GM12878 (cell line): ENCODE measurements around the gene PTK7. TPM values are rescaled to one million over a fixed set of nuclear protein-coding genes. Genes with fewer than 3 reads are reported as not detected.

ENCODE experiments used
- ATAC-seq: fragments of 200-7000 bp; cut with Tn5 transposase; 3 replicates; pipeline ENCODE4 v1.9.1; 2020; ENCODE audit warnings: mild to moderate bottlenecking, moderate library complexity
- BruUV-seq: library from RNA; stranded (reverse); fragments of 400-500 nt; replicated peaks from 2 replicates; lab custom pipeline; 2021; lab: Mats Ljungman, UMichigan
- CTCF ChIA-PET: fragments of 300-600 bp; sonication (Branson Sonifier 250); formaldehyde crosslinking; extraction: SDS; loops from one replicate; lab custom pipeline; 2021; ENCODE audit warnings: inconsistent platforms; lab: Yijun Ruan, JAX
- POLR2A ChIA-PET: fragments of 350-600 bp; formaldehyde crosslinking; extraction: SDS; loops from one replicate; lab custom pipeline; 2021; ENCODE audit warnings: inconsistent platforms; lab: Charles Lee
- RAD21 ChIA-PET: fragments of 300-600 bp; sonication (Branson Sonifier 250); formaldehyde crosslinking; loops from one replicate; lab custom pipeline; 2023; ENCODE audit warnings: antibody characterized with exemption; ENCODE audit not compliant: unreplicated experiment; lab: Charles Lee
- SMC1A ChIA-PET: fragments of 300-600 bp; sonication (Branson Sonifier 250); formaldehyde crosslinking; loops from one replicate; lab custom pipeline; 2023; ENCODE audit not compliant: unreplicated experiment, uncharacterized antibody; lab: Charles Lee
- DNase-seq: peaks from one replicate; pipeline ENCODE4 v3.0.0-alpha.2; 2011; ENCODE audit warnings: low read depth, low spot score
- FAIRE-seq: peaks from 3 replicates; lab custom pipeline; 2011; peaks lifted over from hg19 to GRCh38; lab: Jason Lieb, UNC
- H2AFZ ChIP-seq: 2 replicates; pipeline ENCODE4 v1.6.0; 2011; ENCODE audit warnings: low read depth, low read length, control low read depth; ENCODE audit not compliant: control insufficient read depth
- H3K27ac ChIP-seq: 2 replicates; pipeline ENCODE4 v1.5.1; 2011; ENCODE audit warnings: control low read depth; ENCODE audit not compliant: control insufficient read depth, insufficient read depth
- H3K27me3 ChIP-seq, 2 experiments: replicated peaks in 1 of 2; 2 replicates each; pipeline versions ENCODE4 v1.6.0 to v1.6.1; 2011; ENCODE audit warnings: low read length in 1 of 2; ENCODE audit not compliant: control insufficient read depth in 2 of 2, insufficient read depth in 2 of 2
- H3K36me3 ChIP-seq, 2 experiments: 2 replicates each; pipeline ENCODE4 v1.5.1; 2011; ENCODE audit warnings: low read length in 1 of 2; ENCODE audit not compliant: control insufficient read depth in 2 of 2, insufficient read depth in 2 of 2
- H3K4me1 ChIP-seq: 2 replicates; pipeline ENCODE4 v1.6.1; 2011; ENCODE audit warnings: mild to moderate bottlenecking, low read length, moderate library complexity, mixed read lengths; ENCODE audit not compliant: control insufficient read depth, insufficient read depth
- H3K4me2 ChIP-seq: 2 replicates; pipeline ENCODE4 v1.6.0; 2011; ENCODE audit warnings: control low read depth; ENCODE audit not compliant: control insufficient read depth, insufficient read depth
- H3K4me3 ChIP-seq: fragments of 200-600 bp; sonication (generic); 2 replicates; pipeline ENCODE4 v1.5.1; 2016
- H3K79me2 ChIP-seq: 2 replicates; pipeline ENCODE4 v1.6.0; 2011; ENCODE audit warnings: low read length; ENCODE audit not compliant: control insufficient read depth, insufficient read depth
- H3K9ac ChIP-seq: 2 replicates; pipeline ENCODE4 v1.8.0; 2011; ENCODE audit warnings: low read length, control low read depth, mixed read lengths; ENCODE audit not compliant: control insufficient read depth, insufficient read depth
- H3K9me3 ChIP-seq: replicated peaks from 3 replicates; pipeline ENCODE4 v1.5.1; 2011; ENCODE audit warnings: mild to moderate bottlenecking, low read length; ENCODE audit not compliant: control insufficient read depth, insufficient read depth
- H4K20me1 ChIP-seq: 2 replicates; pipeline ENCODE4 v1.6.0; 2011; ENCODE audit not compliant: control insufficient read depth, insufficient read depth
- BCL11A ChIP-seq: IDR thresholded peaks from 2 replicates; pipeline ENCODE4 v1.6.1; 2011; ENCODE audit warnings: low read depth, low read length
- CREB1 ChIP-seq: IDR thresholded peaks from 2 replicates; pipeline ENCODE4 v1.6.1; 2012; ENCODE audit warnings: low read depth, mild to moderate bottlenecking, inconsistent platforms
- CREM ChIP-seq: IDR thresholded peaks from 2 replicates; pipeline ENCODE4 v1.6.1; 2014; ENCODE audit warnings: antibody characterized with exemption, low read depth
- DPF2 ChIP-seq: fragments of 450-650 bp; IDR thresholded peaks from 2 replicates; pipeline ENCODE4 v1.6.1; 2017; ENCODE audit warnings: mild to moderate bottlenecking
- EED ChIP-seq: sonication (generic); IDR thresholded peaks from 2 replicates; pipeline ENCODE4 v1.6.1; 2016; ENCODE audit warnings: antibody characterized with exemption, low read depth
- FOXM1 ChIP-seq: IDR thresholded peaks from 2 replicates; pipeline ENCODE4 v1.6.1; 2012; ENCODE audit warnings: low read depth, mild to moderate bottlenecking, inconsistent platforms, low read length, moderate library complexity
- HDGF ChIP-seq: fragments of 450-650 bp; IDR thresholded peaks from 2 replicates; pipeline ENCODE4 v1.6.1; 2016; ENCODE audit warnings: antibody characterized with exemption
- NR2F1 ChIP-seq: fragments of 450-650 bp; conservative IDR thresholded peaks from 2 replicates; pipeline ENCODE4 v1.6.1; 2017; ENCODE audit warnings: mild to moderate bottlenecking
- SP1 ChIP-seq: IDR thresholded peaks from one replicate; pipeline ENCODE4 v1.6.1; 2011; ENCODE audit warnings: low read depth, low read length
- SUPT20H ChIP-seq: IDR thresholded peaks from 2 replicates; pipeline ENCODE4 v1.6.1; 2011; ENCODE audit warnings: low read depth, mild to moderate bottlenecking, low read length, moderate library complexity, borderline replicate concordance; ENCODE audit not compliant: control insufficient read depth
- SUZ12 ChIP-seq: fragments of 200-600 bp; sonication (generic); IDR thresholded peaks from one replicate; pipeline ENCODE4 v1.6.1; 2018; ENCODE audit warnings: antibody characterized with exemption, mild to moderate bottlenecking; ENCODE audit not compliant: unreplicated experiment
- ZNF207 ChIP-seq: fragments of 450-650 bp; IDR thresholded peaks from 2 replicates; pipeline ENCODE4 v1.6.1; 2014; ENCODE audit warnings: antibody characterized with exemption, mild to moderate bottlenecking, borderline replicate concordance
- ZNF274 ChIP-seq: IDR thresholded peaks from one replicate; pipeline ENCODE4 v1.8.0; 2011; ENCODE audit not compliant: insufficient read length, insufficient read depth
- WGBS: methylation state at CpG from one replicate; pipeline ENCODE4 v1.1.6; 2016; ENCODE audit warnings: low lambda C conversion rate; ENCODE audit not compliant: insufficient replicate concordance, insufficient coverage; ENCODE audit errors: missing lambda C conversion rate; 5-methylcytosine and 5-hydroxymethylcytosine counted together
- in situ Hi-C: fragments of 300-500 bp; cut with MboI; formaldehyde crosslinking; loops from 9 replicates; pipeline ENCODE4 v1.14.3; 2018; ENCODE audit warnings: mixed read lengths
- intact Hi-C: fragments of 100-400 bp; cut with micrococcal nuclease; formaldehyde crosslinking; loops from one replicate; pipeline ENCODE4 v1.14.2; 2022; ENCODE audit not compliant: unreplicated experiment
- polyA plus RNA-seq, 11 experiments: library from polyadenylated mRNA; depleted of rRNA in 4 of 11; unstranded in 6 of 11; stranded (reverse) in 5 of 11; fragments of >200 nt; fragmentation: Nextera tagmentation in 4 of 11; fragmentation: Illumina TruSeq in 1 of 11; extraction: Ambion mirVana in 4 of 11; extraction: Trizol in 1 of 11; gene quantifications; 1 replicate in 1 of 11; 2 replicates in 10 of 11; pipeline versions ENCODE4 v1.2.1 to v1.2.3, GENCODE V29; 2011 to 2016; ENCODE audit warnings: inconsistent platforms in 2 of 11, missing spikeins in 2 of 11, low read depth in 1 of 11
- total RNA-seq, 4 experiments: library from RNA; depleted of rRNA in 3 of 4; stranded (reverse); fragments of >200 nt in 3 of 4; fragmentation: Illumina TruSeq in 1 of 4; extraction: Trizol in 1 of 4; gene quantifications; 2 replicates each; pipeline versions ENCODE4 v1.2.1 to v1.2.3, GENCODE V29; 2013 to 2021
- TF ChIP-seq, protein P1 (sequence below): fragments of 450-650 bp; IDR thresholded peaks from 2 replicates; pipeline ENCODE4 v1.6.1; 2016; ENCODE audit warnings: mild to moderate bottlenecking, moderate library complexity, borderline replicate concordance
- TF ChIP-seq, protein P2 (sequence below): IDR thresholded peaks from 2 replicates; pipeline ENCODE4 v1.6.1; 2012; ENCODE audit warnings: low read depth, low read length, improper control_type of control experiment
- TF ChIP-seq, protein P3 (sequence below): fragments of 450-650 bp; IDR thresholded peaks from 2 replicates; pipeline ENCODE4 v1.6.1; 2017; ENCODE audit warnings: mild to moderate bottlenecking, low read depth, inconsistent platforms; ENCODE audit not compliant: poor library complexity, severe bottlenecking

PTK7 gene
- total and polyA plus RNA-seq, 10 of the 15 experiments (the other 5 are each of a cell fraction or from before 2014, with no cell fraction given) = 0.18 to 14.4 (median 3.3) TPM; not detected in 1

DNA sequence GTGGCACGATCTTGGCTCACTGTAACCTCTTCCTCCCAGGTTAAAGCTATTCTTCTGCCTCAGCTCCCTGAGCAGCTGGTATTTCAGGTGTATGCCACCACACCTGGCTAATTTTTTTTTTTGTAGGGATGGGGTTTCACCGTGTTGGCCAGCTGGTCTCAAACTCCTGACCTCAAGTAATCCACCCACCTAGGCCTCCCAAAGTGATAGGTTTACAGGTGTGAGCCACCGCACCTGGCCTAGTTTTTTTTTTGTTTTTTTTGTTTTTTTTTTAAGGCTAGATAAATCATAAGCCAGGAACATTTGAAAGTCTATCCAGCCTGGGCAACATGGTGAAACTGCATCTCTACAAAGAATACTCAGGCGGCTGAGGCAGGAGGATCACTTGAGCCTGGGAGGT is 43.8 kb upstream of the PTK7 start:
- no peaks in the 10 kb centered on the region for H3K4me1 ChIP-seq
- RAD21 ChIA-PET = no interaction called here
- no peak overlapping the region for H3K4me3 ChIP-seq
- H3K27ac ChIP-seq = no peak overlapping the region
- H3K4me2 ChIP-seq = no peak overlapping the region
- TF ChIP-seq EED (no peak), HDGF (no peak), NR2F1 (no peak), SP1 (no peak), SUZ12 (no peak), ZNF274 (no peak), BCL11A (no peak), ZNF207 (no peak), DPF2 (no peak), CREM (no peak), SUPT20H (no peak), CREB1 (no peak), FOXM1 (no peak)
- TF ChIP-seq, protein P1, sequence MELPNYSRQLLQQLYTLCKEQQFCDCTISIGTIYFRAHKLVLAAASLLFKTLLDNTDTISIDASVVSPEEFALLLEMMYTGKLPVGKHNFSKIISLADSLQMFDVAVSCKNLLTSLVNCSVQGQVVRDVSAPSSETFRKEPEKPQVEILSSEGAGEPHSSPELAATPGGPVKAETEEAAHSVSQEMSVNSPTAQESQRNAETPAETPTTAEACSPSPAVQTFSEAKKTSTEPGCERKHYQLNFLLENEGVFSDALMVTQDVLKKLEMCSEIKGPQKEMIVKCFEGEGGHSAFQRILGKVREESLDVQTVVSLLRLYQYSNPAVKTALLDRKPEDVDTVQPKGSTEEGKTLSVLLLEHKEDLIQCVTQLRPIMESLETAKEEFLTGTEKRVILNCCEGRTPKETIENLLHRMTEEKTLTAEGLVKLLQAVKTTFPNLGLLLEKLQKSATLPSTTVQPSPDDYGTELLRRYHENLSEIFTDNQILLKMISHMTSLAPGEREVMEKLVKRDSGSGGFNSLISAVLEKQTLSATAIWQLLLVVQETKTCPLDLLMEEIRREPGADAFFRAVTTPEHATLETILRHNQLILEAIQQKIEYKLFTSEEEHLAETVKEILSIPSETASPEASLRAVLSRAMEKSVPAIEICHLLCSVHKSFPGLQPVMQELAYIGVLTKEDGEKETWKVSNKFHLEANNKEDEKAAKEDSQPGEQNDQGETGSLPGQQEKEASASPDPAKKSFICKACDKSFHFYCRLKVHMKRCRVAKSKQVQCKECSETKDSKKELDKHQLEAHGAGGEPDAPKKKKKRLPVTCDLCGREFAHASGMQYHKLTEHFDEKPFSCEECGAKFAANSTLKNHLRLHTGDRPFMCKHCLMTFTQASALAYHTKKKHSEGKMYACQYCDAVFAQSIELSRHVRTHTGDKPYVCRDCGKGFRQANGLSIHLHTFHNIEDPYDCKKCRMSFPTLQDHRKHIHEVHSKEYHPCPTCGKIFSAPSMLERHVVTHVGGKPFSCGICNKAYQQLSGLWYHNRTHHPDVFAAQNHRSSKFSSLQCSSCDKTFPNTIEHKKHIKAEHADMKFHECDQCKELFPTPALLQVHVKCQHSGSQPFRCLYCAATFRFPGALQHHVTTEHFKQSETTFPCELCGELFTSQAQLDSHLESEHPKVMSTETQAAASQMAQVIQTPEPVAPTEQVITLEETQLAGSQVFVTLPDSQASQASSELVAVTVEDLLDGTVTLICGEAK = no peak
- TF ChIP-seq, protein P2, sequence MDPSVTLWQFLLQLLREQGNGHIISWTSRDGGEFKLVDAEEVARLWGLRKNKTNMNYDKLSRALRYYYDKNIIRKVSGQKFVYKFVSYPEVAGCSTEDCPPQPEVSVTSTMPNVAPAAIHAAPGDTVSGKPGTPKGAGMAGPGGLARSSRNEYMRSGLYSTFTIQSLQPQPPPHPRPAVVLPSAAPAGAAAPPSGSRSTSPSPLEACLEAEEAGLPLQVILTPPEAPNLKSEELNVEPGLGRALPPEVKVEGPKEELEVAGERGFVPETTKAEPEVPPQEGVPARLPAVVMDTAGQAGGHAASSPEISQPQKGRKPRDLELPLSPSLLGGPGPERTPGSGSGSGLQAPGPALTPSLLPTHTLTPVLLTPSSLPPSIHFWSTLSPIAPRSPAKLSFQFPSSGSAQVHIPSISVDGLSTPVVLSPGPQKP = no peak
- TF ChIP-seq, protein P3, sequence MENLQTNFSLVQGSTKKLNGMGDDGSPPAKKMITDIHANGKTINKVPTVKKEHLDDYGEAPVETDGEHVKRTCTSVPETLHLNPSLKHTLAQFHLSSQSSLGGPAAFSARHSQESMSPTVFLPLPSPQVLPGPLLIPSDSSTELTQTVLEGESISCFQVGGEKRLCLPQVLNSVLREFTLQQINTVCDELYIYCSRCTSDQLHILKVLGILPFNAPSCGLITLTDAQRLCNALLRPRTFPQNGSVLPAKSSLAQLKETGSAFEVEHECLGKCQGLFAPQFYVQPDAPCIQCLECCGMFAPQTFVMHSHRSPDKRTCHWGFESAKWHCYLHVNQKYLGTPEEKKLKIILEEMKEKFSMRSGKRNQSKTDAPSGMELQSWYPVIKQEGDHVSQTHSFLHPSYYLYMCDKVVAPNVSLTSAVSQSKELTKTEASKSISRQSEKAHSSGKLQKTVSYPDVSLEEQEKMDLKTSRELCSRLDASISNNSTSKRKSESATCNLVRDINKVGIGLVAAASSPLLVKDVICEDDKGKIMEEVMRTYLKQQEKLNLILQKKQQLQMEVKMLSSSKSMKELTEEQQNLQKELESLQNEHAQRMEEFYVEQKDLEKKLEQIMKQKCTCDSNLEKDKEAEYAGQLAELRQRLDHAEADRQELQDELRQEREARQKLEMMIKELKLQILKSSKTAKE = no peak
- intact Hi-C loops (no loop called here), in situ Hi-C loops (no loop called here)
- H3K27me3 ChIP-seq = no peaks in the 10 kb centered on the region
- H3K79me2 ChIP-seq = no peaks in the 10 kb centered on the region
- no peaks in the 10 kb centered on the region for H4K20me1 ChIP-seq
- no peak for ATAC-seq
- SMC1A ChIA-PET = interaction anchor here (0.7 to 1.4 kb wide), 2 partner anchors 110 to 292 kb away, joined by 3 to 4 read pairs; no protein-coding TSS in a partner anchor
- FAIRE-seq = no peak
- peaks cover 11 to 21% of the 10 kb centered on the region in 2 experiments for H3K36me3 ChIP-seq
- no TSS peak for BruUV-seq
- WGBS = 87% methylated on average over 4 of the region's 4 CpGs
- POLR2A ChIA-PET = interaction anchor here (0.8 to 1.4 kb wide), 2 partner anchors 10 to 214 kb away, joined by 3 to 4 read pairs; no protein-coding TSS in a partner anchor
- CTCF ChIA-PET = interaction anchor here (0.6 to 1.3 kb wide), 4 partner anchors 24 to 140 kb away, joined by 3 to 4 read pairs (median 3); no protein-coding TSS in a partner anchor
- no peak overlapping the region for H3K9ac ChIP-seq
- no peak for DNase-seq
- no peak overlapping the region for H2AFZ ChIP-seq
- H3K9me3 ChIP-seq = no peaks in the 10 kb centered on the region
